ENCODE results near the gene VWC2.

VWC2 gene

DNA sequence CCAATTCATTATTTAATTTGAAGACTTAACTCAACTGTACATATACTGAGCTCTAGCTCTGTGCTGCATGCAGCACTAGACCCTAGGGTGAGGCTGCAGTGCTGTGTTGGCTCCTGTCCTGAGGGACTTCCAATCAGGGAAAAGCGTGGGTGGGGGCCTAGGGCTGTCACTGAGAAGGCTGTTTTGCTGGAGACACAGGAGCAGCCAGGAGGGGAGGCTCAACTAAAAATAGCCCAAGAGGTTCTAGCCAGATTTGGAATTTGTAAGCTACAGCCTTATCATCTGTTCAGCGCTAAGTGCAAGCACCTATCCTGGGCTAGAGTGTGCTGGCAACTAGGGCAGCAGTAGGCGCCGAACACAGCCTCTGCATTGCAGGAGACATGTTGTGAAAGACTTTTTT, 121.1 kb downstream of the VWC2 start:
- no peak overlapping the region for H3K4me3 Mint-ChIP-seq
- no peaks in the 10 kb centered on the region for H3K9me3 Mint-ChIP-seq
- DNase-seq, result no peak
- peaks cover 4% of the 10 kb centered on the region for H3K27me3 Mint-ChIP-seq
- no peaks in the 10 kb centered on the region for H3K4me1 Mint-ChIP-seq (ENCODE audit: low read depth)
- no peaks in the 10 kb centered on the region for H3K36me3 Mint-ChIP-seq (ENCODE audit: low read depth)
- no peak overlapping the region for H3K27ac Mint-ChIP-seq

DNA sequence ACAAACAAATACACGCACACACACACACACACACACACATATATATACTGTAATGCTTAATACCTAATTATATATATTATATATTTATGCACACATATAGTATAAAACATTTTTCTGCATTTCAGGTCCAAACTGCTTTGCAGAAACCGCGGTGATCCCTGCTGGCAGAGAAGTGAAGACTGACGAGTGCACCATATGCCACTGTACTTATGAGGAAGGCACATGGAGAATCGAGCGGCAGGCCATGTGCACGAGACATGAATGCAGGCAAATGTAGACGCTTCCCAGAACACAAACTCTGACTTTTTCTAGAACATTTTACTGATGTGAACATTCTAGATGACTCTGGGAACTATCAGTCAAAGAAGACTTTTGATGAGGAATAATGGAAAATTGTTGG, 138.5 kb downstream of the VWC2 start:
- Mint-ChIP-seq H3K36me3 (ENCODE audit: low read depth) (no peaks in the 10 kb centered on the region), H3K4me1 (ENCODE audit: low read depth) (no peaks in the 10 kb centered on the region), H3K9me3 (peaks cover 4% of the 10 kb centered on the region), H3K27me3 (peaks cover 3% of the 10 kb centered on the region), H3K27ac (no peak overlapping the region), H3K4me3 (no peak overlapping the region)
- DNase-seq, result no peak

DNA sequence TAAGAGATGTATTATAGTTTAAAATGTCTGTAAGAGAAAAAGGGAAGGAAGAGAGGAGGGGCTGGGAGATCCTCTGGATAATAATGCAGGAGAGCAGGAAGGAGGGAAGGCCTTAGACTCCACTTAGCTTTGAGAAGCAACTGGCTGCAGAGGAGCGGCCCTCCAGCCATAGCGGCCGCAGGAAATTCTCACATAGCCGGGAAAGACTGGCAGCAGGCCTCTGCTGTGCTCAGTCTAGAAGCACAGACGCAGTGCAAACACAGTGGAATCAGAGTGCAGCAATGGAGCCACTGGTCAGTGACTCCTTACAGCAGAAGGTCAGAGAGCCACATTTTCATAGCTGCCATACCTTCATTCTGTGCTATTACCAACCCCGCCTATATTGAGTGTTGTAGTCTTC, 153.3 kb downstream of the VWC2 start:
- H3K27me3 Mint-ChIP-seq, result no peaks in the 10 kb centered on the region
- no peak overlapping the region for H3K27ac Mint-ChIP-seq
- H3K9me3 Mint-ChIP-seq, result peaks cover 9% of the 10 kb centered on the region
- DNase-seq, result no peak
- H3K4me1 Mint-ChIP-seq (ENCODE audit: low read depth), result no peaks in the 10 kb centered on the region
- no peaks in the 10 kb centered on the region for H3K36me3 Mint-ChIP-seq (ENCODE audit: low read depth)
- no peak overlapping the region for H3K4me3 Mint-ChIP-seq

DNA sequence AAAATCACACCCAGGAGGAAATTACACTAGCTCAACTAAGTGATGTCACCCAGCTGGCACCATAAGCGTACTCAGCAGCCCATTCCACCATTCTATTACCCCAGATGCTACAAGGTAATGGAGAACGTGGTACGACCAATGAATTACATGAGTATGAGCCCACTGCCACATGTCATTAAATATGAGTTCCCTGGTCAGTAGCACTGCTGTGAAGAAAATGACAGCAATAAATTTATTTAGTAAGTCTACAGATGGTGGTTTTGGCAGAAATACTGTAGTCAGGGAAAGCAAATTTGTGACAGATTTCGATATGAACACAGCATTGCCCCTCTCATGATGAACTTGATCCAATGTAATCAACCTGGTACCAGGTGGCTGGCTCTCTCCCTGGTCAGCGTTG, 154.2 kb downstream of the VWC2 start:
- no peak overlapping the region for H3K4me3 Mint-ChIP-seq
- no peaks in the 10 kb centered on the region for H3K4me1 Mint-ChIP-seq (ENCODE audit: low read depth)
- H3K27me3 Mint-ChIP-seq, result no peaks in the 10 kb centered on the region
- DNase-seq, result no peak
- peaks cover 18% of the 10 kb centered on the region for H3K9me3 Mint-ChIP-seq
- no peak overlapping the region for H3K27ac Mint-ChIP-seq
- H3K36me3 Mint-ChIP-seq (ENCODE audit: low read depth), result no peaks in the 10 kb centered on the region

DNA sequence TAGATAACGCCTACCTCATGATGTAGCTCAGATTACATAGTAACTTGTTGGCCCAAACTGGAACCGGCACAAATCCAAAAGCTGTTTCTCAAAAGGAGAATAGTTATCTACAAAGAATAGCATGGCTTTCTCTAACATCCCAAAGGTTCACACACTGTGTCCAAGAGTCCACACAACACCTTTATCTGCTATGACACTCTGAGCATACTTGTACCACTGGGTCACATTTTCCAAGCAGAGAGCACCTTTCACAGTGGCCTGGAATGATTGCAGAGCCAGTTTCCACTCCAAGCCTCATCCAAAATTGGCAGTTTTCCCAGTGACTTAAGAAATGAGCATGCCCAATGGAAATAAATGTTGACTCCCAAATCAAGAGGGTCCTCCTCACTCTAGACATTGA, 155.3 kb downstream of the VWC2 start:
- no peaks in the 10 kb centered on the region for H3K4me1 Mint-ChIP-seq (ENCODE audit: low read depth)
- DNase-seq, result no peak
- no peak overlapping the region for H3K4me3 Mint-ChIP-seq
- H3K27ac Mint-ChIP-seq, result no peak overlapping the region
- peaks cover 21% of the 10 kb centered on the region for H3K9me3 Mint-ChIP-seq
- H3K27me3 Mint-ChIP-seq, result no peaks in the 10 kb centered on the region
- no peaks in the 10 kb centered on the region for H3K36me3 Mint-ChIP-seq (ENCODE audit: low read depth)

DNA sequence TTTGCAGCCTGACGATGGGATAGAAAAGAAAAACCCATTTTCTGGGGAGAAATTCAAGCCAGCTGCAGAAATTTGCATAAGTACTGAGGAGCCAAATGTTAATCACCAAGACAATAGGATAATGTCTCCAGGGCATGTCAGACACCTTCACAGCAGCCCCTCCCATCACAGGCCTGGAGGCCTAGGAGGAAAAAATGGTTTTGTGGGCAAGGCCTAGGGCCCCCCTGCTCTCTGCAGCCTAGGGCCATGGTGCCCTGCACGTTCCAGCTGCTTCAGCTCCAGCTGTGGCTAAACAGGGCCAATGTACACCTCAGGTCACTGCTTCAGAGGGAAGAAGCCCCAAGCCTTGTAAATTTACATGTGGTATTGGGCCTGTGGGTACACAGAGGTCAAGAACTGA, 158.2 kb downstream of the VWC2 start:
- no peak overlapping the region for H3K27ac Mint-ChIP-seq

DNA sequence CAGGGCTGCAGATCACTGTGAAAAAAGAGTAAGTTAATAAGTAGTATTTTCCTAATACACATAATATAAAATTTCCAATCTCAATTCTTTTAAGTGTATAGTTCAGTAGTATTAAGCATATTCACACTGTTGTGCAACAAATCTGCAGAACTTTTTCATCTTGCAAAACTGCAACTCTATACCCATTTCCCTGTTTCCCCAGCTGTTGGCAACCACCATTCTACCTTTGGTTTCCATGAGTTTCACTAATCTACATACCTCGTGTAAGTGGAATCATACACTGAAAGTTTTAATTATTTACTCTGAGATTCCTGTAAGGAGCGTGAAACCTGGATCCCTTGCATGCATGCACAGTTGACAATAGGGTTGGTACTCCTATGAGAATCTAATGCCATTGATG, 164.2 kb downstream of the VWC2 start:
- no peak overlapping the region for H3K4me3 Mint-ChIP-seq
- no peak for DNase-seq
- no peaks in the 10 kb centered on the region for H3K4me1 Mint-ChIP-seq (ENCODE audit: low read depth)
- no peaks in the 10 kb centered on the region for H3K36me3 Mint-ChIP-seq (ENCODE audit: low read depth)
- peaks cover 2% of the 10 kb centered on the region for H3K9me3 Mint-ChIP-seq
- H3K27me3 Mint-ChIP-seq, result no peaks in the 10 kb centered on the region
- H3K27ac Mint-ChIP-seq, result no peak overlapping the region

More for the DNA sequence above, 158.2 kb downstream of the VWC2 start:
- Mint-ChIP-seq H3K27me3 (no peaks in the 10 kb centered on the region), H3K4me3 (no peak overlapping the region), H3K9me3 (peaks cover 21% of the 10 kb centered on the region), H3K4me1 (ENCODE audit: low read depth) (no peaks in the 10 kb centered on the region), H3K36me3 (ENCODE audit: low read depth) (no peaks in the 10 kb centered on the region)
- DNase-seq, result no peak

Data from activated T-cell treated with anti-CD3 and anti-CD28 coated beads, Interleukin-2, amount 50 U/mL, for 24 hours (primary cell).